ENCODE data around the gene PEX26.
"Not testable (repeated sequence)": the region's sequence is repeated elsewhere in the genome, so short reads cannot be mapped to it uniquely, and the experiment has no call there.

Gene PEX26

DNA sequence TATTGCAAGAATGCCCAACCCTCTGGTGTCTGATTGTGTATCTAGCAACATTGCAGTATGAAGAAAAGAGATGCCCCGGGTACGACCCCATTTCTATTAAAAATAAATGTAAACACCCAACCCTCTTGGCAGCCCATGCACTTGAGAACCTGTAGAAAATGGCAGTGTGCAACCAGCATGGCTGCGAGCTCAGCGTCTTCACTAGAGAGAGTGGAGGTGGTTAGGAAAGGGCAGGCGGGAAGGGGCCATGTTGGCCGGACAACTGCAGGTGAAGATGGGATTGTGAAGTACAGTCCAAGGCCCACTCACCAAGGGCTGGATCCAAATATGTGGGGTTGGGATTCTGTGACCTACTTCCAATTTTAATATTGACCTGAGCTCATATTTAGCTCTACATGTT lies 15.9 kb downstream of the PEX26 start:
- no peak for DNase-seq

DNA sequence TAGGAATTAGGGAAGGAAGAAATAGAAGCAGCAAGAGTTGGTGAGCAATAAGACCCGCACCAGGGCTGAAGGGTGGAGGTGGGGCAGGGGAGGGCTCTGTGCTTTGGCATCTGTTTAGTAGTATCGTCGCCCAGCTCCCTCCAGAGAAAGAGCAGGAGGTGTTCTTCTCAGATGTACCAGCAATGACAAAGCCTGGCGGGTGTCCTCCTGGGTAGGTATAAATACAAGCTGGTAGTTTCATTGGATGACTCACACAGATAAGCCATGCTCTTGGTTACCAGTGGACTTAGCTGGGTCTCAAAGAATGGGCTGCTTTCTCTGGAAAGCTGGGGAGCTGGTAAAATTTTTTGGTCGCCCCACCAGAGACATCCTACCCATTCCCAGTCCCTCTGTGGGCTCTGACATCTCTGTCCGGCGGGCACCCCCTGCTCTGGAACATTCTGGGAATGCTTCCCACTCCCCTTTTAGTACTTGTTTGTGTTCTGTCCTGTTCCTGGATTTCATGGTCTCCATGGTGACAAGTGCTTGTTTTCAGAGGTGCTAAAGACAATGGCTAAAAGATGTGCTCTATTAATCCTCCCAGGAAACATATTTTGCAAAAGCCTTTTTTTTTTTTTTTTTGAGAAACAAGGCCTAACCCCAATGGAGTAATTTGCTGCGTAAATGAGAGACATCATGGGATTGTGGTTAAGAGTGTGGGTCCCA lies 17.5 kb downstream of the PEX26 start:
- DNase-seq = peak in 1 of 56 donors; percentile 17

DNA sequence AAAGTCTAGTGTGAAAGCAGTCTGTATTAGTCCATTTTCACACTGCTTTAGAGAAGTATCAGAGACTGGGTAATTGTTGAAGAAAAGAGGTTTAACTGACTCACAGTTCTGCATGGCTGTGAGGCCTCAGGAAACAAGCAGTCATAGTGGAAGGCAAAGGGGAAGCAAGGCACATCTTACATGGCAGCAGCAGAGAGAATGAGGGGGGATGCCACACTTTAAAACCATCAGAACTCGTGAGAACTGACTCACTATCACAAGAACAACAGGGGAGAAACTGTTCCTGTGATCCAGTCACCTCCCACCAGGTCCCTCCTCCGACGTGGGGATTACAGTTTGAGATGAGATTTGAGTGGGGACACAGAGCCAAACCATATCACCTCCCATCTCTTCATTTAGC lies 19.0 kb downstream of the PEX26 start:
- peak in 1 of 56 donors; percentile 18 for DNase-seq

DNA sequence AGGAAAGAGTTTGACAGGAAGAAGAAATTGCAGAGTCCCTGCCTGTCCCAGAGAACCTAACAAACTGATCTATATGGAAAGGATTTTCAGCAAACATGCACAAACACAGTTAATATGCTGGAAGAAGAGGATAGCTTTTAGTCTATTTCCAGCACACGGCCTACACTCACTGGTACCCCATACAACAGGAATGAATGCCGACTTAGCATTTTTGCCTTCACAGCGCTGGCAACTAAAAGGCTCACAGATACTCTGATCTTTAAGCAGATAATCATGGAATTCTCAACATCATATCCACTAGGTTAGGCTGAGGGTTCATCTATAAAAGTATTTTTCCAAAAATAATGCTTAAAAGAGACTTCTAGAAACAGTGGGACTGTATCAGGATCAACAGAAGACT lies 23.0 kb downstream of the PEX26 start:
- DNase-seq = no peak

DNA sequence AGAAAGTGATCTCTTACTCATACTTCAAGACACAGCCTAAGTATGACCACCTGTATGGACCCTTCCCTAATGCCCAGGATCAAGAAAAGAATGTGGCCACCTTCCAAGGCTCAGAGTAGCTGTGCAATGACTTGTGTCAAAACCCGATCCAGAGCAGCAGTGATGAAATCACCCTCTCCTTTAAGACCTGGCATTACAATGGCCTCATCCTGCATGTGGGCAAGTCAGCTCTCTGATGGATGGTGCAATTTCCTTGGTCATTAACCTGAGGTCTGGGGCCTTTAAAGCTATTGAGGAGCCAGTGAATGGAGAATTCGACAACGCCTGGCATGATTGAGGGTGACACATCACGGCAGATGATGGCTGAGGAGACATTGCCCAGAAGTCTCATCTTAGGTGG lies 23.7 kb downstream of the PEX26 start:
- no peak for DNase-seq

DNA sequence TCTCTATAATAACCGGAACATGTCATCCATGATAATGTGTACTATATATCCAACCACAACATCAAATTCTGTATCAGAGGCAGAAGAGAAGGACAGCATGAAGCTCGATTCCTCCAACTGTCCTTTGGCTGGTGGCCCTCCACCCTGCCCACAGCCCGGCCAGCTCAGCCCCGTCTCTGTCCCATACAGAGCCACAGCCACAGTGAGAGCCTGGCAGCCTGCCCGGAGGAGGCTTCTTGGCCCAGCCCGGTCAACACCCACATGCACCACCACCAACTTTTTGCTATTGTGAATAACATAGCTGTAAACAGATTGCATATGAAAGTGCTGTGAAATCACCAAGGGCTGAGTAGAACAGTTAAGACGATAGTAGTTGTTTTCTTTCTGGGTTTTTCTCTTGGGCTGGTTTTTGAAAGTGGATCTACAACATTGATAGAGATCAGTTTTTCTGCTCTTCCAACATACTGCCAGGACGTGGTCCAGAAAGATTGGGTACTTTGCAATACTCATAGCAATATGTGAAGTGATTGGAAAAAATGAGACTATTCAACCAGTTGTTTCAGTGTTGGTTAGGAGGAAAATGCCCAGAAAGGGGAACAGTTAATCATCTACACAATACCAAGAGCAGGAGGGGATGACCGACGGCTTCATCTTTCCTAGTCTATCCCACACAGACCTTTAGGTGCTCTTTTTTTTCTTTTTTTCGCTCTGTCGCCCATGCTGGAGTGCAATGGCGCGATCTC lies 25.9 kb downstream of the PEX26 start:
- no peak for DNase-seq

DNA sequence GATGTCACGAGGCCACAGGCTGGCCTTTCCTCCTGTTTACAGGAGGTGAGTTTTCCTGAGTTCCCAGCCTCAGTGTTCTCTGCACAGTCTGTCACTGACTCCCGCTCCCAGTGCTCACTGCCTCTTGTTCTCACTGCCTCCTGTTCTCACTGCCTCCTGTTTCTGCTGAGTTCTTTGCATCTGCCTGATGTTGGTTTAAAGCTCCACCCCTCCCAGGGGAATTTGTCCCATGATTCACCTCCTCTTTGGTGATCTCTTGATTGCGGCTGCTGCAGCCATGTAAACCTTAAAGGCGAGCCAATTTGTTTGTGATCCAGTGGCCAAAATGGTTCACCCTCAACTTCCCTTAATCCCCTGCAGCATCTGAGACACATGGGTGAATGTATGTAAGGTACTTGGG lies 26.8 kb downstream of the PEX26 start:
- no peak for DNase-seq

DNA sequence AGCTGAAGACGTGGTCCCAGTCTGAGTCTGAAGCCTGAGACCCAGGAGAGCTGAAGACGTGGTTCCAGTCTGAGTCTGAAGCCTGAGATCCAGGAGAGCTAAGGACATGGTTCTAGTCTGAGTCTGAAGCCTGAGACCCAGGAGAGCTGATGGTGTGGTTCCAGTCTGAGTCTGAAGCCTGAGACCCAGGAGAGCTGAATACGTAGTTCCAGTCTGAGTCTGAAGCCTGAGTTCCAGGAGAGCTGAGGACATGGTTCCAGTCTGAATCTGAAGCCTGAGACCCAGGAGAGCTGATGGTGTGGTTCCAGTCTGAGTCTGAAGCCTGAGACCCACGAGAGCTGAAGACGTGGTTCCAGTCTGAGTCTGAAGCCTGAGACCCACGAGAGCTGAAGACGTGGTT lies 28.2 kb downstream of the PEX26 start:
- DNase-seq = not testable (repeated sequence)

DNA sequence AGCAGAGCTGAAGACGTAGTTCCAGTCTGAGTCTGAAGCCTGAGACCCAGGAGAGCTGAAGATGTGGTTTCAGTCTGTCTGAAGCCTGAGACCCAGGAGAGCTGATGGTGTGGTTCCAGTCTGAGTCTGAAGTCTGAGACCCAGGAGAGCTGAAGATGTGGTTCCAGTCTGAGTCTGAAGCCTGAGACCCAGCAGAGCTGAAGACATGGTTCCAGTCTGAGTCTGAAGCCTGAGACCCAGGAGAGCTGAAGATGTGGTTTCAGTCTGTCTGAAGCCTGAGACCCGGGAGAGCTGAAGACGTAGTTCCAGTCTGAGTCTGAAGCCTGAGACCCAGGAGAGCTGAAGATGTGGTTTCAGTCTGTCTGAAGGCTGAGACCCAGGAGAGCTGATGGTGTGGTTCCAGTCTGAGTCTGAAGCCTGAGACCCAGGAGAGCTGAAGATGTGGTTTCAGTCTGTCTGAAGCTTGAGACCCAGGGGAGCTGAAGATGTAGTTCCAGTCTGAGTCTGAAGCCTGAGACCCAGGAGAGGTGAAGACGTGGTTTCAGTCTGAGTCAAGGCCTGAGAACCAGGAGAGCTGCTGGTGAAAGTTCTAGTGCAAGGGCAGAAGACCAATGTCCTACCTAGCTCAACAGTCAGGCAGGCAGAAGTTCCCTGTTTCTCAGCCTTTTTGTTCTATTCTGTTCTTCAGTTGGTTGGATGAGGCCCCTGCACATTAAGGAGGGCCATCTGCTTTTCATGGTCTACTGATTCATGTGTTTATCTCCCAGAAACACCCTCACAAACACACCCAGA lies 29.0 kb downstream of the PEX26 start:
- DNase-seq = not testable (repeated sequence)

DNA sequence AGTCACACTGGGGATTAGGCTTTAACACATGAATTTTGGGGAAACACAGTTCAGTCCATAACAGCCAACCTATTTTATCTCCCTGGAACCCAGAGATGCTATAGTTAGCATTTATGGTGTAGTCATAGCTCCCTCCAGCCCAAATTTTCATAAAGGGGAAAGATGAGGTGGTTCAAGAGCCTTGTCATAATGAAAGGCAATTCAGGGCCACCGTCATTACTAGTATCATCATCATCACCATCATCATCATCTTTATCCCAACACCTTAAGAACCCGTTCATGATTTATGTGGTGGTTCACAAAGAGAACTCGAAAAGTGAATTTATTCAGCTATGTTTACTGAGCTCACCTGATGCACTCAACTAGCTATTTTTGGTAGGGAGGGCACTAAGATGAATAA lies 30.4 kb downstream of the PEX26 start:
- DNase-seq = no peak

DNA sequence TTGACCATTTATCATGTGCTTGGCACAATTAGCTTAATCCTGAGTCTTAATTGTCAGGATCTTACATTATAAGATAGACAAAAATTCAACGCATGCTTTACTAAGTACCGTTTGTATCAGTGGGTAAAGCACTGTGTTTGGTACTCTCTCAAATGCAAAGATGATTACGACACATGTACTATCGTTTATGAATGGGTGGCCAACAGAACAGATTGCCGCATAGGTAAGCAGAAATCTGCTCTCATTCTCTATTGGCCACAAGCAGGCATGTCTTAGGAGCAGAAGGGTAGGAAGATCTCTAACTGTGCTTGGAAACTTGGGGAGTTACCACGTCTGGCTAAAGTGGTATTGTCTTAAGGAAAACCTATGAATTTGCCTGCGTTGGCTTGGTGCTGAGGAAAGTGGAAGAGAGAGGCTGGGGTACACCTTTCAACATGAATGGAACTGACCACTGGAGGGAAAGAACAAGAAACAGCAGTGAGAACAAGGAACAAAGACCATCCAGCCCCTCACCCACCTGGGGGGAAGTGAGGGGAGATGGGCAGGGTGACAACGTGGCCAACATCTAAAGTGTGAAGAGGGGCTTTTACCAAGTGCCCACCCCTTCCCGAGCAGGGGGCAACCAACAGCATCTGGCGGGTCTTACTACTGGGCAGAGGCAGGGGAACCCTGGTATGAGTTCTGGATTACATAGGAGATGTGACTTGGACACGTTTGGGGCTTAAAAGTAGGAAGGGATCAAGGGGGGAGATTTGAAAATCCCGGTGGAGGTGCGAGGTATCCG lies 31.8 kb downstream of the PEX26 start:
- DNase-seq = no peak

DNA sequence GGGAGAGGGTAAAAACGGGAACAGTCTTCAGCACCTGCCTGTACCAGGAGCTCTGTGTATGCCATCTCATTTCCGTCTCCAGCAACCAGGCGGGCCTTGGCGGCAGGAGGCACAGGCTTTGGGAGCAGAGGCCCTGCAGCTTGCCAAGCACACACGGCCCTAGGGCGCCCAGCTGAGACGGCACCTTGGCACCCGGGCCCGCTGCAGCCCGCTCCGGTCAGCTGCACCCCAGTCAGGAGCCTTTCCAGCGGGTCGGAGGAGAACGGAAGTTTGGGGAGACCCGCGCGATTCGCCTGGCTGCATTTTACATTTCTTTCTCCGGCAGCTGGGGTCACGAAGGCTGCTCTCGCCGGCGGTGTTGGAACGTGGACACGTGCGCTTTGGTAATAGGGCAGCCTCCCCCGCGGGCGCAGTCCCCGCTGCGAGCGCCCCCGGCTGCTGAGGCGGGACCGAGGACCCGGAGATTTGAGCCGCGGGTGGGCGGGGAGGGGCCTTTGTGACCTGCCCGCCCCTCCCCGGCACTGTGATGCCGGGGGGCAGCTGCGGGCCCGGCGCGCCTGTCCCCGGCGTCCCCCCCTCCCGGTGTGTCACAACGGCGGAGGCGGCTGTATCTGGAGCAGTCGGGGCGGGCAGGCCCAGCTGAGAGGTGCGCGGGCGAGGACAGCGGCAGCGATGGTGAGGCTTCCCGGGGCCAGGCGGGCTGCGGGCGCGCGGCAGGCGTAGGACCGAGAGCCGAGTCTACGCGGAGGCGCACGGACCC lies 32.6 kb downstream of the PEX26 start, which contains the start of gene TUBA8:
TSS of gene TUBA8 (plus strand) at position 616 of the 760 bp plus-strand sequence. CDS start at position 673, 57 bp downstream.
- peak in 26 of 56 donors; percentile 10 to 84 (median 32) for DNase-seq

DNA sequence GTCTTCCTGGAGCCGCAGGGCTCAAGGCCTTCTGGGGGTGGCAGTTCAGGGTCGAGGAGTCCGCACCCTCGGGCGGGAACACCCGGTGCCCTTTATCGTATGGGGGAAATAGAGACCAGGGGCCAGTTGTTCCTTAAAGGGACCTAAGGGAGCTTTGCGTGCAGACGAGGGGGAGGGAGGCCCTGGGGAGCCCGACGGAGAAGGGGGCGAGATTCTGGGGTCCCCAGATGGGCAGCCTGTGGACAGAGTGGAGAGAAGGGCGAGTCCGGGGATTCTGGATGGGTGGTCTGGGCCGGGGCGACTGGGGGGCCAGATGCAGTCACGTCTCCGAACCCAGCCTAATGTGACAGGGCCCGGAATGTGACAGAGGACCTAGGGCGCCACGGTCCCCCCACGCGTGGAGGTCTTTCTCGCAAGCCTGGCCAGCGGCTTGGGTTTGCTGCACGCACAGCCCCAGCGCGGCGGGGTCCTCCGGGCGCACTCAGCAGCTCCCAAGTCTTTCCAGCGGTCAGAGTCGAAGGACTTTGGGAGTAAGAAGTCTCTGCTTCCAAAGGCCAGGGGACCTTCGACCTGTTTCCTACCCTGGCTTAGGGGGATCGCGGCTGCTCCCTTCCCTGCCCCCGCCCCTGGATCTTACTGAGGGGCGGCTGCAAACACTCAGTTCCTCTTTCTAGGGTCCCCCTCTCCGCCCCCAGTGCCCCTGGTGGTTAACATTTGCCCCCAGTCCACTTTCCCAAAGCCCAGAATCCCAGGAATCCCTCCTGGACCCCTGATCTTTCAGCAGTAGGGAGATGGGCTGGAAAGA lies 33.4 kb downstream of the PEX26 start:
- no peak for DNase-seq

DNA sequence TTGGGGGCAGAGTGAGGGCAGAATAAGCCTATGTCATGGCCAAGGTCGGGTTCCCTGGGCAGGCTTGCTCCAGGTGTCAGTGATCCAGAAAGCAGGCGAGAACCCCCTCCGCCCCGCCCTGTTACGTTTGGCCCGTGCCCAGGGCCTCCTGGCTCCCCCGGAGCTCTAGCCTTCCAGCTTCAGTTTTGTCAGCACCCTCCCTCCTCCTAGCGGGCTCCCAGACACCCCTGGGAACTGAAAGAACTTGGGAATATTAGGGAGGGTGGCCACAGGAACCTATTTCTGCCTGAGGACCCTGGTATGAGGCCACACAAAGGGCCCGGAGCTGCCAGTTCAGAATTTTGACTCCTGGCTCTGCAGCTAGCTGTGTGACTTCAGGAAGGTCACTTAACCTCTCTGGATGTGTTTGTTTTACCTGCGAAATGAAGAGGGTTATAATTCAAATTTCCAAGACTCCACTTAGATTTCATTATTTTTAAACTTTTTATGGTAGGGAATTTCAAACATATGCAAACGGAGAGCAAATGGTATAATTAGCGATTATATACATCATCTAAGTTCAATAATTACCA lies 34.1 kb downstream of the PEX26 start:
- peak in 1 of 56 donors; percentile 12 for DNase-seq

DNA sequence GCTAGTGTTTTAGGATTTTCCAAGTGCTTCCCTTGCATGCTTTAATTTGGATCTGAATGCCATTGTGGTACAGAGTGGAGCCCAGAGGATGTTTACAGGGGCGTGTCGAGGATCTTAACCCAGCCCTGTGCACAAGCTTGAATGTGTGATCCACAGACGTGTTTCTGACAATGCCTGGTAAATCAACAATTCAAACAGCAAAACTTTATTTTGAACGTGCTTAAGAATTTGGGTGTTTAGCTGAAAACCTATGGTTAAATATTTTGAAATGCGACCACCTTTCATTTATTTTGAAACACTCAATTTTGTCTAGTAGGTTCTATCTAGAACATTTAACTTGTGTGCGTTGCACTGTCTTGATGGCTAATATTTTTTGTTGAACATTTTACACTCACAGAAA lies 34.6 kb downstream of the PEX26 start:
- DNase-seq = no peak

DNA sequence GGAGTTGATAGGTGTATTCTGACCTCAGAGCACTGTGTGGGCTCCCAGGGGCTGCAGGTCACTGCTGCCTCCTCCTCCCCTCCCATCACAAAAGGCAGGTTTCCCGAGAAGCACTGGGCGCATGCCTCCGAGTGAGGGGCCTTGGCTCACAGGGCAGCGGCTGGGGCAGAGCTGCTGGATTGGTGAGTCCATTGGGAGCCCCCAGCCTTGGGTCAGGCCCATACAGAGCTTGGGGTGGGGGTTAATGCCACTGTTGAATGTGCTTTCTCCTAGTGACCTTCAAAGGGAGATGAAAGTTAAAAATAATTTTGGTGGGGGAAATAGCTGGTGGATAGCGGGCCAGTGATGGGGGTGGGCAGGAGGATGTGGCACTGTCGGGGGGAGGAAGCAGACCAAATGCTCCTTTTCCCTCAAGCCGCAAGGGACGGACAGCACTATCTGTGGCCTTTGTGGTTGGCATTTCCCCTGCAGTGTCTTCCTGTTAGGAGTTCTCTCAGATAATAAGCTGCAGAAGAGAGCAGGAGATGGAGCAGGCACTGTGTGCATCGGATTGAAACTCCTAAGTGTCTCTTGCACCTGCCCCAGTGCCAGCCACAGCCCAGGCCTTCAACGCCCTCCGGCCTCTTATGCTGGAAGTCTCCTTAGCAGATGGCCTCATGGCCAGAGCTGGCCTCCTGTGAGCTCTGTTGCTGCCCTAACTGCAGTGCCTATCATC lies 36.0 kb downstream of the PEX26 start:
- no peak for DNase-seq

DNA sequence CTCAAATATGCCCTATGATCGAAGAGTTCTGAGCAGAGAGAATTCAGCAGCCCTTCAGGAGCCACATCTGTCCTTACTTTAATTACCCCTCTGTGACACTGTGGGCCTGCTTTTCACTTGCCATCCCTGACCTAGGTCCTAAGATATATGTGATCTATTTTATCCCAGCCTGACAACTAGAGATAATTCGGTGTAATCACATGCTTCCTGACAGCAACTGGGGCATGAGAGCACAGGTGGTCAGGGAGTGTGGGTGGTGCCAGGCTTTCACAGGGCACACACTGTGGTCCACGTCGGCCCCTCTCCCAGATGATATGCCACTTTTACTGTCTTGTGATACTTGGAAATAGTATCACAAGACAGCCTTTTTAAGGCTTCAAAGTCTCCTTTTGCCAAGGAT lies 36.7 kb downstream of the PEX26 start:
- DNase-seq = peak in 1 of 56 donors; percentile 7

DNA sequence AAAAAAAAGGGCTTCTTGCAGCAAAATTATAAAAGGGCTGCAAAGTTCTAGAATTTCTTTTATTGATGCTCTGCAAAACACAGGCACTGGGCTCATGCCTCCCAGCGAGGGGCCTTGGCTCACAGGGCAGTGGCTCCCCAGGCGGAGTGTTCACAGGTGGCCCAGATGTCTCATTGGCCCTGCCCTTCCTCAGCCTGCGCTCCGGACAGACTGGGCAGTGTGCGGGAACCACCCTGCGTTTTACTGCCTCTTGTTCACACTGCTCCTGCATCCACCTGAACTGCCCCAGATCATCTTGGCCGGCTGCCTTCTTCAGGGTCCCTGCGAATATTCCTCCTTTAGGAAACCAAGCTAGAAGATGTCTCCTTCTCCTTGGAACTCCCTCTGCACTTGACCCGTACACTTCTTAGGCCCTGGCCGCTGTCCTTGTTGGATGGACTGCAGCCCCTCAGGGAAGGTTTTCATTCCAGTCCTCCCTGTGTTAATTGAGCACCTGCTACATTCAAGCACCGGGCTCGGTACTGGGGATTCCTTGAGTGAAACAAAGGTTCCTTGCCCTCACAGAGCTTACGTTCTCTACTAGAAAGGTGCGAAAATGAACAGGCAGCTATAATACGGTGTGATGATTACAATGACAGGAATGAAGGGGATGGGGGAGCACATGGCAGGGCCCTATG lies 37.3 kb downstream of the PEX26 start:
- DNase-seq = no peak
